Measurements from ENCODE around the gene ST6GAL1.

The ST6GAL1 gene

GRCh38 chr3:187040516-187041361 lies 110.4 kb downstream of the ST6GAL1 start:
- H3K4me1 ChIP-seq, result peaks cover 0 to 36% (median 8%) of the 10 kb centered on the region in 4 donors

GRCh38 chr3:187041362-187042307 lies 111.3 kb downstream of the ST6GAL1 start:
- Histone ChIP-seq H3K4me3 (no peak overlapping the region), H3K36me3 (peaks cover 3 to 28% (median 25%) of the 10 kb centered on the region in 3 donors), H3K9me3 (no peaks in the 10 kb centered on the region), H3K27ac (peak overlapping the region; percentile 12 to 13), H3K27me3 (no peaks in the 10 kb centered on the region), H3K4me1 (peaks cover 0 to 36% (median 8%) of the 10 kb centered on the region in 4 donors)
- no peak for DNase-seq
- intact Hi-C loops (cut with DNase I; ENCODE audit: low total_unique reads), result no loop called here
- no peak for TF ChIP-seq CTCF (IDR thresholded peaks at IDR 0.05)

More at GRCh38 chr3:187040516-187041361, 110.4 kb downstream of the ST6GAL1 start:
- no peak for TF ChIP-seq CTCF (IDR thresholded peaks at IDR 0.05)
- no peak overlapping the region for H3K4me3 ChIP-seq
- peaks cover 3 to 28% (median 25%) of the 10 kb centered on the region in 3 donors for H3K36me3 ChIP-seq
- H3K27ac ChIP-seq, result peak overlapping the region; percentile 12 to 13
- H3K27me3 ChIP-seq, result no peaks in the 10 kb centered on the region
- intact Hi-C loops (cut with DNase I; ENCODE audit: low total_unique reads), result no loop called here
- no peaks in the 10 kb centered on the region for H3K9me3 ChIP-seq
- no peak for DNase-seq

- intact Hi-C loops (cut with DNase I; ENCODE audit: low total_unique reads), result no loop called here
These were observed 112.0 kb downstream of the ST6GAL1 start for GRCh38 chr3:187042346-187042745.

GRCh38 chr3:187042874-187043458 lies 112.6 kb downstream of the ST6GAL1 start:
- DNase-seq, result no peak
- TF ChIP-seq CTCF (IDR thresholded peaks at IDR 0.05), result no peak
- Histone ChIP-seq H3K27ac (no peak overlapping the region), H3K9me3 (no peaks in the 10 kb centered on the region), H3K27me3 (no peaks in the 10 kb centered on the region), H3K36me3 (peaks cover 3 to 28% (median 25%) of the 10 kb centered on the region in 3 donors), H3K4me3 (no peak overlapping the region), H3K4me1 (peaks cover 0 to 36% (median 8%) of the 10 kb centered on the region in 4 donors)
- intact Hi-C loops (cut with DNase I; ENCODE audit: low total_unique reads), result no loop called here

More at GRCh38 chr3:187042346-187042745, 112.0 kb downstream of the ST6GAL1 start:
- Histone ChIP-seq H3K36me3 (peaks cover 3 to 28% (median 25%) of the 10 kb centered on the region in 3 donors), H3K4me3 (no peak overlapping the region), H3K27ac (peak overlapping the region in 1 of 2 donors; percentile 12), H3K4me1 (peaks cover 0 to 36% (median 8%) of the 10 kb centered on the region in 4 donors), H3K9me3 (no peaks in the 10 kb centered on the region), H3K27me3 (no peaks in the 10 kb centered on the region)
- DNase-seq, result no peak
- no peak for TF ChIP-seq CTCF (IDR thresholded peaks at IDR 0.05)

- H3K9me3 ChIP-seq, result no peaks in the 10 kb centered on the region
- no peak for DNase-seq
- H3K4me1 ChIP-seq, result peaks cover 0 to 36% (median 8%) of the 10 kb centered on the region in 4 donors
- TF ChIP-seq CTCF (IDR thresholded peaks at IDR 0.05), result no peak
- intact Hi-C loops (cut with DNase I; ENCODE audit: low total_unique reads), result no loop called here
- H3K4me3 ChIP-seq, result no peak overlapping the region
- peaks cover 3 to 20% (median 16%) of the 10 kb centered on the region in 3 donors for H3K36me3 ChIP-seq
- no peak overlapping the region for H3K27ac ChIP-seq
- H3K27me3 ChIP-seq, result no peaks in the 10 kb centered on the region
These were observed 113.9 kb downstream of the ST6GAL1 start for GRCh38 chr3:187044206-187044605.

Measured in tibial artery (tissue), 4 donors.